ENCODE data around the gene ROBO1.
A peak's percentile ranks its signal among the peaks of the same experiment; 100 is the strongest.
"Not testable (repeated sequence)": the region's sequence is repeated elsewhere in the genome, so short reads cannot be mapped to it uniquely, and the experiment has no call there.

ROBO1 gene

DNA sequence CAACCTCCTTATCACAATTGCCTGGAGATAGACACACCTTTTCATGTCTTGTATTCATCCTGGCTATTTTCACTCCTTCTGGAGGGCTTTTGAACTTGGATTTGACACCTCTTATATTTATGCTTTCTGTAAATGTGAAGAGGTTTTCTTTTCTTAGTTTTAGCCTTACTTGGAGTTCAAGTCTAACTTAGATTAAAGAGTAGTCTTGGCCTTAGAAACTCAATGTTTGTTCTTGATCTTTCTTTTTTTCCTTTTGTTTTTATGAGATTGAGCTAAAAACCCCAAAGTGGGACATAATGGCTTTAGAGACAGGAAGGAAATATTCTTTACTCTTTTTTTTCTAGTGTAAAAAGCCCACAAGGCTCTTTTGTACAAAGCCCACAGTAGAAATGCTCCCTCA is 1054.9 kb downstream of the ROBO1 start:
- DNase-seq = peak; percentile 10

- DNase-seq = no peak
These were observed 1055.5 kb downstream of the ROBO1 start for GRCh38 chr3:78712270-78712669.

DNA sequence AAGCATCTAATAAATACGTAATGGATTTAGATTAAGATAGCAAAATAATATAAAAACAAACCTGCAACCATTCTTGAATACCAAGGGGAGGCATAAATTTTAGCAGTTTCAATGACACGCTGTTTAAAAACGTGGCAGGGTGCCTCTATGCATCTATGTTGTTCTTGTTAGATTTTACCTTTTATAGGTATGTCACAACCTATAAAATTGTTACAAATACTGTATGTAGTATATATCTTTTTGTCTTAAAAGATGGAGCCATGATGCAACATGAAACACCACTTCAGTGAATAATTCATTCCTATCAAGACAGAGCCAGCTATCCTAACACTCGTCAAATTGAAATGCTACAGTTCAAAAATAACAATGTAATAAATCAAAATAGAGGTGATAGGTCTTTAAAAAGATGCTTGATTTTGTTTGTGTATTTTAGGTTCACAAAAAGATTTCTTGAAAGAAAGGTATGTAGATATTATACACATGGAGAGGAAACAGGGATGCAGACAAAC is 1059.2 kb downstream of the ROBO1 start:
- no peak for DNase-seq

DNA sequence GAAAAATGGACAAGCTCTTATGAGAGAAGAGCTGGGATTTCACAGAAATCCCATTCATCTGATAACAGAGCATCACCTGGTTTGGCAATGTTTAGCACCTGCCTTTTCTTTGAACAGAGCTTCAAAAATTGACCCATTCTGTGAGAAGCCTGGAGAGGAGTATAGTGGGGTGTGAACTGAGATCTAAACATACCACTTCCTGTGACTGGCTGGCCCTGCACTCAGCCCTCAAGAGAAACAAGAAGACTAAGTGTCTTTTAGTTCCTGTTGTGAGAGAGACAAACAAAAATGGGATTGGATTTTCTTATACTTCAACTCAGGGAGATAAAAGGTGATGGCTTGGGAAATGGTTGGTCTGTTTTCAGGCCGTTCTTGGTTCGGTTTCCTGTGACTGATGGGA is 1060.2 kb downstream of the ROBO1 start:
- no peak for DNase-seq

DNA sequence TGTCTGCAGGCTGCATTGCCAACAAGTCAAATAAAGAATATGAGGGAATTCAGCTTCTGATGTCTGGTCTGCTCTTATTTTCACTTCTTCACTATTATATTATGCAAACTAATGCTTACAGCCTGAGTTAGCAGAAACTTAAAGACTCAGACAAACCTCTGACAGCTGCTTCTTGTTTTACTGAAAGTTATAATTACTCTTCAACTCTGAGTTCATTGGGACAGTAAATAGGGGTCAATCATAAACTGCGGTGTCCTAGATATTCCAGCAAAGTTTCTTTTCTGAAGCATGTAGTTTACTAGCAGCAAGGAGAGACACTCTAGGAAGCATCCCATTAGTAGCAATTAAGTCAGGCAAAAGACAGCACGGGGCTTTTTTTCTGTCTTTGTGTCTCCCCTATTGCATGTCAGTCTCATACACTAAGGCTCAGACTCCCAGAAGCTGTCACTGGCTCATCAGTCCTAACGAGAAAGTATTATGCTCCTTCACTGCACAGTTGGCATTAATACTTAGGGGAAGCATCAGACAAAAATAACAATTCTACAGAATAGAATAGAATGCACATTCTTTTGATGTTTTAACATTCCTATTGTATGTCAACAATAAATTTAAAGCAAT is 1060.8 kb downstream of the ROBO1 start:
- DNase-seq = no peak

GRCh38 chr3:78703944-78704343 is 1063.9 kb downstream of the ROBO1 start:
- DNase-seq = no peak

DNA sequence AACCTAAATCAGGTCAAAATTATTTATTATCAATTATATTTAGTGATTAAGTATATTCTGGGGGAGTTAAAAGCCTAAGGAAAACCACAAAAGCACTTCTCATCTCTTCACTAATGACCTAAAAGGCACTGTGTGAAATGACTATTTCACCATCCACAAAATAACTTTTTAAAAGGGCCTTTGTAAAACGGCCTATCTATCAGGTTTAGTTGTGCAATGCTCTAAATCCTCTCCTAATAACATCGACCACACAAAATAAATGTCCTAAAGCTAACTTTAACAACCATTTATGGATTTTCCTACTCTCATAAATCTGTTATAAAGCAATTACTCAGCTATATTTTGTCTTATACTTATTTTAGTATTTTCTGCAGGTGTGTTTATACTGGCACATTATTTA is 1066.3 kb downstream of the ROBO1 start:
- DNase-seq = no peak

GRCh38 chr3:78698431-78698830 is 1069.4 kb downstream of the ROBO1 start:
- no peak for DNase-seq

DNA sequence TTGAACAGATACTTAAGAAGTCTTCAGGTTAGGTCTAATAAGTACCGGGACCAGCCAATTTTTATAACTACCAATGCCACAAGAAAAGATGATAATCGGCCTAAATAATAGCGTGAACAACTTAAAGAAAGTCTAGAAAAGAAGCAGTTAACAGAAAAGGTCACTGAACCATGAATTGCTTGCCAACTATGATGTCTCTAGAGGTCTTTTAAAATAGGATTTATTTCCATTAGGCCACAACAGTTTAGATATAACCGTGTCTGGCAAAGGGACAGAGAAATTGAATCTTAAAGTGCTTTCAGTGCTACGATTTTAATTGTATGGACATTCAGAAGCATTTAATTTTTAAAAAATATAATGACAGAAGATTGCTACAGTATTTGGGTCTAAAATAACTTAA is 1070.4 kb downstream of the ROBO1 start:
- no peak for DNase-seq

- DNase-seq = no peak
These were observed 1077.0 kb downstream of the ROBO1 start for GRCh38 chr3:78690766-78691165.

DNA sequence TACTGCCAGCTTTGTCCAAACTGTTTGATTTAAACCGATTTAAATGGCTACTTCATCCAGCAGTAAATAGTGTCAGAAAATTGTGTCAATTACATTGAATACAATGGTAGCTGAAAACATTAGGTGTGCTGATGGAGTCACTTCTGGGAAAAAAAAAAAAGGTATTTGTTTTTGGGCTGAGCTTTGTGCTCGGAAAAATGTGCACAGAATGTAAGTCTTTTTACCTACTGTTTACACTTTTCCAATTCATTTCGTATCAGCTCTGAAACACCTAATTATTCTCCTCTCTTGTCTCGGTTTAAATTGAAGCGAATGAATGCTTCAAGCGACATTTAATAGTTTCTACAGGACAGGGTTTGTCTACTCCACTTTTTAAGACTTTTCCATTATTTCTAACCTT is 1078.4 kb downstream of the ROBO1 start:
- no peak for DNase-seq

GRCh38 chr3:78687520-78687919 is 1080.3 kb downstream of the ROBO1 start:
- no peak for DNase-seq

GRCh38 chr3:78683284-78683683 is 1084.5 kb downstream of the ROBO1 start:
- DNase-seq = no peak

DNA sequence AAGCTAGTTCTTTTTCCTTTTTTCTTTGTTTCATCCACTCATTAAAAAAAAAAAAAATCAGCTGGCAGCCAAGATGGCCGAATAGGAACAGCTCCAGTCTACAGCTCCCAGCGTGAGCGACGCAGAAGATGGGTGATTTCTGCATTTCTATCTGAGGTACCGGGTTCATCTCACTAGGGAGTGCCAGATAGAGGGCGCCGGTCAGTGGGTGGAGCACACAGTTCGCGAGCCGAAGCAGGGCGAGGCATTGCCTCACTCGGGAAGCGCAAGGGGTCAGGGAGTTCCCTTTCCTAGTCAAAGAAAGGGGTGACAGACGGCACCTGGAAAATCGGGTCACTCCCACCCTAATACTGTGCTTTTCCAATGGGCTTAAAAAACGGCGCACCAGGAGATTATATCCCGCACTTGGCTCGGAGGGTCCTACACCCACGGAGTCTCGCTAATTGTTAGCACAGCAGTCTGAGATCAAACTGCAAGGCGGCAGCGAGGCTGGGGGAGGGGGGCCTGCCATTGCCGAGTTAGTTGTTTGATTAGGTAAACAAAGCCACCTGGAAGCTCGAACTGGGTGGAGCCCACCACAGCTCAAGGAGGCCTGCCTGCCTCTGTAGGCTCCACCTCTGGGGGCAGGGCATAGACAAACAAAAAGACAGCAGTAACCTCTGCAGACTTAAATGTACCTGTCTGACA is 1092.5 kb downstream of the ROBO1 start:
- not testable (repeated sequence) for DNase-seq

DNA sequence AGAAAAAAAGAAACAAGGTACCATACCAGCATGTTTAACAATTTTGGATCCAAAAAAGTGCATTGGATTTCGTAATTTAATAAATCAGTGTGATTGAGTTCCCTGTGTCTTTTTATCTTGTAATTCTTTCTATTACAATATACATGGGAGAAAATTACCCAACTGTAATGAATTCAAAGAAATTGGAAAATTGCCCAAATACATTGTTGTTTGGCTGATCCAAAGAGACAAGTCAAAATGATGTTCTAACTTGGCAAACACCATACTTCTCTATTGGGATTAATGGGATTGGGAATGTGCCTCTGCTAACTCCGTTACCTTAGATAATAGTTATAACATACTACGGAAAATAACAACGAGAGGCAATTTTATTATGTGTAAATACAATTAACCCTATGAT is 1097.1 kb downstream of the ROBO1 start:
- no peak for DNase-seq

DNA sequence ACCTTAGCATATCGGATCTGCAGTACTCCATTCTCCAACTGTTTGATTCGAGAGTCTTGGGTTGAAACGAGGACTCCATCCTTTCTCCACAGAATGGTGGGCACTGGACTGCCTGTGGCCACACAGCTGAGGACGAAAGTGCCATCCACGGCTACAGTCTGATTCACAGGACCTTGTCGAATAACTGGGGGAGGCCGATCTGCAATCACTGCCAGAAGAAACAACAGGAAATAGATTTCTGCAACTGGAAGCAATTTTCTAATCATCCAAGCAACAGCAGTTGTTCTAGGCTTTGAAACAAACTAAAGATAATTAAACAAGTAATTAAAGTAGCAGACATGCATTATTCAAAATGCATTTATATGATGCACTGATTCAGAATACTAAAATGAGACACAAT is 1097.7 kb downstream of the ROBO1 start:
- no peak for DNase-seq

GRCh38 chr3:78668302-78668701 is 1099.5 kb downstream of the ROBO1 start:
- no peak for DNase-seq

DNA sequence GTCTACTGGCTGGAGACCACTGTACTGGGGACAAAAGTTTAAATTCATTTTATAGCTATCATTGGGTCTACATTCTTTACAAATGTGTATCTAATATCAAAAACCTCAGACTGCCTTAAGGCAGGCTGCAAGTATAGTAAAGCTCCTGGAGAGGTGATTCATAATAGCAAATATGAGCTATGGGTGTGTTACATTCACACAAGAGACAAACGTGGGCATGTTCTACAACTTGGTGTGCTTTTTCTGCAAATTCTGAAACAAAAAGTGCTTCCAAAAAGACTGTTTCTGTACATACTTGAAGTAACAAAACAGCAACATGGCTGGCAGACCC is 1101.4 kb downstream of the ROBO1 start:
- no peak for DNase-seq

DNA sequence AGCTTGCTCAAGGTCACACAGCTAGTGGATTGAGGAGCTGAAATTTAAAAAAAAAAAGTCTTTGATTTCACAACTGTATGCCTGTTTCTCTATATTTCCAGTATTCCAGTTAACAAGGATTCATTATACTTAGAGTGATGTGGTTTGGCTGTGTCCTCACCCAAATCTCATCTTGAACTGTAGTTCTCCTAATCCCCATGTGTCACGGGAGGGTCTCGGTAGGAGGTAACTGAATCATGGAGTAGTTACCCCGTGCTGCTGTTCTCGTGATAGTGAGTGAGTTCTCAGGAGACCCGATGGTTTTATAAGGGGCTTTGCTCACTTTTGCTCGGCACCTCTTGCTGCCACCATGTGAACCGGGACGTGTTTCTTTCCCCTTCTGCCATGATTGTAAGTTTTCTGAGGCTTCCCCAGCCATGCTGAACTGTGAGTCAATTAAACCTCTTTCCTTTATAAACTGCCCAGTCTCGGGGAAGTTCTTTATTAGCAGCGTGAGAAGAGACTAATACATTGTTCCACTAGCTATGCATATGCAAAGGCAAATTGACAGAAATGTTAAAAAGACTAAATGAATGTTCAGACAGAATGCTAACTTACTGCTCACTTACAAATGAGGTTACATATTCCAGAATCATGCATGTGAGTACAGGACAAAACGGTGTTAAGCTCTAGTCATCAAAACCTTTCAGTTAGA is 1101.9 kb downstream of the ROBO1 start:
- no peak for DNase-seq

DNA sequence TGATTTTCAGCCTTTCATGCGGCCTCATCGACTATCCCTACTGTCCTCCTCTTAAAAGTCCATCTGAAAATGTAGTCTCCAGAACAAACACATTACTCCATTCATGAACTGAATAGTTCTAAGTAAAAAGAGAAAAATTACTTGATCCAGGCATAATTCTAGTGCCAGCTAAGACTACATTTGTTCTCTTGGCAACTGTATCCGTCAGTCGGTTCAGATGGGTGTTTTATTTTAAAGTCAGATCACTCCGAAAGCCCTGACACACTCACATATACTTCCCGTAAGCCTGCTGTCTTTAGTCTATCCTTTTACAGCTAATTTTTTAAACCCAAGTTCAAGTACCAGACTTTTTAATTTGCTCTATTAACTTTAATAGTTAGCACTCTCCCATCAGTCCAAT is 1102.7 kb downstream of the ROBO1 start:
- DNase-seq = no peak

GRCh38 chr3:78660957-78661356 is 1106.8 kb downstream of the ROBO1 start:
- no peak for DNase-seq

GRCh38 chr3:78659386-78659987 is 1108.3 kb downstream of the ROBO1 start:
- peak; percentile 57 for DNase-seq

GRCh38 chr3:78647726-78648125 is 1120.1 kb downstream of the ROBO1 start:
- DNase-seq = no peak
